Measurements from ENCODE around the gene SPATS2L.

- TF ChIP-seq CTCF (IDR thresholded peaks at IDR 0.05; ENCODE audit: low read length) (no peak), EZH2phosphoT487 (IDR thresholded peaks at IDR 0.05; ENCODE audit: low read length) (no peak), EZH2 (optimal IDR thresholded peaks at IDR 0.05; ENCODE audit: low read depth, low read length) (no peak)
Observed at GRCh38 chr2:200317975-200318374, 11.5 kb downstream of the SPATS2L start.

Data from MM.1S (cell line).